ENCODE measurements around the gene MLLT6. TPM values are rescaled to one million over a fixed set of nuclear protein-coding genes. Genes with fewer than 3 reads are reported as not detected.

The MLLT6 gene
- total RNA-seq, 2 experiments from 2014 or later: 81.7 to 174 TPM

- intact Hi-C loops (cut with micrococcal nuclease; ENCODE audit: unreplicated experiment): no loop called here
- TF ChIP-seq EZH2phosphoT487 (IDR thresholded peaks at IDR 0.05; ENCODE audit: borderline replicate concordance, low read depth, low read length) (no peak), CTCF (conservative IDR thresholded peaks at IDR 0.05; ENCODE audit: low read length) (no peak)
- BruUV-seq (replicated peaks): no TSS peak
Observed at GRCh38 chr17:38673707-38674013, 31.4 kb upstream of the MLLT6 start.

GRCh38 chr17:38674014-38674748 is 30.9 kb upstream of the MLLT6 start:
- TF ChIP-seq EZH2phosphoT487 (IDR thresholded peaks at IDR 0.05; ENCODE audit: borderline replicate concordance, low read depth, low read length): no peak
- TF ChIP-seq CTCF (conservative IDR thresholded peaks at IDR 0.05; ENCODE audit: low read length): peak; percentile 72
- peaks cover 37% of the 10 kb centered on the region for H3K4me1 ChIP-seq (ENCODE audit: insufficient read depth, low read length, poor library complexity, severe bottlenecking)
- H3K79me2 ChIP-seq (ENCODE audit: insufficient read depth, low read depth, low read length): no peaks in the 10 kb centered on the region
- POLR2A ChIA-PET: no interaction called here
- BruUV-seq (replicated peaks): TSS peak; percentile 65
- peak; percentile 56 for DNase-seq (ENCODE audit: low spot score)
- H3K4me3 ChIP-seq (ENCODE audit: low read depth, low read length, poor library complexity, severe bottlenecking): peak overlapping the region; percentile 83
- H3K27ac ChIP-seq (ENCODE audit: low read depth, low read length, poor library complexity, severe bottlenecking): peak overlapping the region; percentile 31
- H2AFZ ChIP-seq (ENCODE audit: low read length): peak overlapping the region; percentile 60
- no peaks in the 10 kb centered on the region for H3K9me3 ChIP-seq (ENCODE audit: low read length)
- CTCF ChIA-PET (ENCODE audit: unreplicated experiment): no interaction called here
- intact Hi-C loops (cut with micrococcal nuclease; ENCODE audit: unreplicated experiment): no loop called here
- no peaks in the 10 kb centered on the region for H3K9me2 ChIP-seq (ENCODE audit: insufficient read depth, low read length)
- H3K36me3 ChIP-seq (ENCODE audit: insufficient read depth, low read length): no peaks in the 10 kb centered on the region
- no peaks in the 10 kb centered on the region for H4K20me1 ChIP-seq (ENCODE audit: insufficient read depth, low read length)
- H3K4me2 ChIP-seq (ENCODE audit: low read length): peak overlapping the region; percentile 94

More at GRCh38 chr17:38673707-38674013, 31.4 kb upstream of the MLLT6 start:
- Histone ChIP-seq H3K4me1 (ENCODE audit: insufficient read depth, low read length, poor library complexity, severe bottlenecking) (peaks cover 37% of the 10 kb centered on the region), H3K36me3 (ENCODE audit: insufficient read depth, low read length) (no peaks in the 10 kb centered on the region), H2AFZ (ENCODE audit: low read length) (no peak overlapping the region), H3K4me2 (ENCODE audit: low read length) (peak overlapping the region; percentile 94), H4K20me1 (ENCODE audit: insufficient read depth, low read length) (no peaks in the 10 kb centered on the region), H3K9me2 (ENCODE audit: insufficient read depth, low read length) (no peaks in the 10 kb centered on the region), H3K79me2 (ENCODE audit: insufficient read depth, low read depth, low read length) (no peaks in the 10 kb centered on the region), H3K9me3 (ENCODE audit: low read length) (no peaks in the 10 kb centered on the region), H3K4me3 (ENCODE audit: low read depth, low read length, poor library complexity, severe bottlenecking) (peak overlapping the region; percentile 83), H3K27ac (ENCODE audit: low read depth, low read length, poor library complexity, severe bottlenecking) (no peak overlapping the region)
- no peak for DNase-seq (ENCODE audit: low spot score)
- ChIA-PET POLR2A (no interaction called here), CTCF (ENCODE audit: unreplicated experiment) (no interaction called here)

Measured in OCI-LY7 (cell line).